Activated T-helper 2 cell treated with anti-CD3 and anti-CD28 coated beads, Interferon-gamma antibody, Interleukin-2, Interleukin-4, amounts not matched to agents 10 μg/mL and 5 μg/mL and 100 μg/mL, durations not matched to agents 14 hours and 24 hours and 36 hours (primary cell): ENCODE measurements around the gene RCAN2. TPM values are rescaled to one million over a fixed set of nuclear protein-coding genes. Genes with fewer than 3 reads are reported as not detected.

Experiments
- DNase-seq: peaks from one replicate; pipeline ENCODE4 v3.0.0; 2021; ENCODE audit warnings: low spot score
- H3K27ac Mint-ChIP-seq: one replicate; pipeline ENCODE4 v1.8.0; 2021; ENCODE audit warnings: mixed read lengths
- H3K27me3 Mint-ChIP-seq: one replicate; pipeline ENCODE4 v1.8.0; 2021; ENCODE audit warnings: low read depth, mixed read lengths
- H3K36me3 Mint-ChIP-seq: one replicate; pipeline ENCODE4 v1.8.0; 2021; ENCODE audit warnings: low read depth, mixed read lengths
- H3K4me1 Mint-ChIP-seq: one replicate; pipeline ENCODE4 v1.8.0; 2021; ENCODE audit warnings: low read depth, mixed read lengths
- H3K4me3 Mint-ChIP-seq: one replicate; pipeline ENCODE4 v1.8.0; 2021; ENCODE audit warnings: low read depth, mild to moderate bottlenecking, moderate library complexity, mixed read lengths
- H3K9me3 Mint-ChIP-seq: one replicate; pipeline ENCODE4 v1.8.0; 2021; ENCODE audit warnings: mixed read lengths
- intact Hi-C: fragments of 100-400 bp; cut with micrococcal nuclease; formaldehyde crosslinking; loops from one replicate; pipeline ENCODE4 v1.15.1; 2023
- total RNA-seq: library from RNA; stranded (reverse); gene quantifications from 2 replicates; pipeline ENCODE4 v1.2.3, GENCODE V29; 2022

RCAN2 gene
- total RNA-seq, 1 donor from 2014 or later = not detected

- no peak overlapping the region for H3K27ac Mint-ChIP-seq
- H3K4me1 Mint-ChIP-seq = peaks cover under 1% of the 10 kb centered on the region
- no peaks in the 10 kb centered on the region for H3K9me3 Mint-ChIP-seq
- H3K4me3 Mint-ChIP-seq = no peak overlapping the region
- peaks cover 21% of the 10 kb centered on the region for H3K27me3 Mint-ChIP-seq
- DNase-seq = no peak
- no peaks in the 10 kb centered on the region for H3K36me3 Mint-ChIP-seq
- intact Hi-C loops = no loop called here
Measured at GRCh38 chr6:46381579-46381978, 109.7 kb downstream of the RCAN2 start.

DNA sequence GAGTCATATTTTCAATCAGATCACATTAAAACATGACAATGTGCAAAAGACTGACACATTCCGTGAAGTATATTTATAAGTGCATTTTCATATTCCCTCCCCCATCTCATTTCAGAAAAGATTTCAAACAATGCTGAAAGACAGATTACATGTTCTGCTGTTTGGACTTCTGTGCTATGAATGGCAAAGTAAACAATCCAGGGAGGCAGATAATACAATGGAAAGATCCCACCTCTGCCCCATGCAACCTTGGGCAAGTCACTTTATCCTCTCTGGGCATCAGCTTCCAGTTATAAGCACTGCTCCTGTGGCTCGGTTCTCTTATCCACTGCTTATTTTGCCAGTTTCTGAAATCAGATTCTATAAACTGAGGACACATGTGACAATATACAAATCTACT is 110.2 kb downstream of the RCAN2 start:
- H3K9me3 Mint-ChIP-seq = no peaks in the 10 kb centered on the region
- H3K27ac Mint-ChIP-seq = no peak overlapping the region
- DNase-seq = no peak
- no peak overlapping the region for H3K4me3 Mint-ChIP-seq
- intact Hi-C loops = no loop called here
- H3K4me1 Mint-ChIP-seq = peaks cover 1% of the 10 kb centered on the region
- no peaks in the 10 kb centered on the region for H3K36me3 Mint-ChIP-seq
- peaks cover 21% of the 10 kb centered on the region for H3K27me3 Mint-ChIP-seq

- DNase-seq = no peak
- no peaks in the 10 kb centered on the region for H3K9me3 Mint-ChIP-seq
- H3K27ac Mint-ChIP-seq = no peak overlapping the region
- no peak overlapping the region for H3K4me3 Mint-ChIP-seq
- peaks cover 1% of the 10 kb centered on the region for H3K4me1 Mint-ChIP-seq
- intact Hi-C loops = no loop called here
- no peaks in the 10 kb centered on the region for H3K36me3 Mint-ChIP-seq
- peaks cover 23% of the 10 kb centered on the region for H3K27me3 Mint-ChIP-seq
Measured at GRCh38 chr6:46380152-46380807, 111.0 kb downstream of the RCAN2 start.

DNA sequence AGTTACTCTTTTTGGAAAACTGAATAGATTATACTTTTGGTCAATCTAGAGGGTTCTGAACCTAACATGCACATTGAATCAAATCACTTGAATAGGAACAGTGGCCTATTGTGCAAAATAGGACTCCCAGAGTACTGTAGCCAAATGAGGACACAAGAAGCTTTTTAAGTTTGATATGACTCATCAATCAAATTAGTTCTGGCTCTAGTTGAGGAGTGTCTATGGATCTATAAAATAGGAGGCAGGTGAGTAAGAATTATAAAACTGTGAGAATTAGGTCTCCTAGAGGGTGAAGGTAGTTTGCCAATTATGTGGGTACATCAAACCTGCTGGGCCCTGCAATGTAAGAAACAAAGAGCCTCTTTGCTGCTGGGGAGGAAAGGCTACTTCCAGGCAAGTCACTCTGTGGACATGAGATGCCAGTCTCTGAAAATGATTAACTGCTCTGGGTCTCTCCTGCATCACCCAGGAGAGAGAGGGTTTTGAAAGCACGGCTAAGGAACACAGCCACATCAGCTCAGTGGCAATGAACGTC is 112.3 kb downstream of the RCAN2 start:
- peaks cover 20% of the 10 kb centered on the region for H3K27me3 Mint-ChIP-seq
- no peaks in the 10 kb centered on the region for H3K9me3 Mint-ChIP-seq
- H3K4me1 Mint-ChIP-seq = peaks cover 1% of the 10 kb centered on the region
- H3K36me3 Mint-ChIP-seq = no peaks in the 10 kb centered on the region
- DNase-seq = no peak
- intact Hi-C loops = no loop called here
- H3K27ac Mint-ChIP-seq = no peak overlapping the region
- no peak overlapping the region for H3K4me3 Mint-ChIP-seq

GRCh38 chr6:46378161-46378881 is 112.9 kb downstream of the RCAN2 start:
- intact Hi-C loops = no loop called here
- no peak for DNase-seq
- peaks cover 1% of the 10 kb centered on the region for H3K4me1 Mint-ChIP-seq
- H3K36me3 Mint-ChIP-seq = no peaks in the 10 kb centered on the region
- H3K27me3 Mint-ChIP-seq = peaks cover 18% of the 10 kb centered on the region
- H3K27ac Mint-ChIP-seq = no peak overlapping the region
- no peak overlapping the region for H3K4me3 Mint-ChIP-seq
- H3K9me3 Mint-ChIP-seq = no peaks in the 10 kb centered on the region

- no peaks in the 10 kb centered on the region for H3K36me3 Mint-ChIP-seq
- no peak for DNase-seq
- peaks cover 15% of the 10 kb centered on the region for H3K27me3 Mint-ChIP-seq
- intact Hi-C loops = no loop called here
- no peak overlapping the region for H3K27ac Mint-ChIP-seq
- no peak overlapping the region for H3K4me3 Mint-ChIP-seq
- peaks cover 1% of the 10 kb centered on the region for H3K4me1 Mint-ChIP-seq
- H3K9me3 Mint-ChIP-seq = no peaks in the 10 kb centered on the region
Measured at GRCh38 chr6:46377209-46377608, 114.0 kb downstream of the RCAN2 start.

DNA sequence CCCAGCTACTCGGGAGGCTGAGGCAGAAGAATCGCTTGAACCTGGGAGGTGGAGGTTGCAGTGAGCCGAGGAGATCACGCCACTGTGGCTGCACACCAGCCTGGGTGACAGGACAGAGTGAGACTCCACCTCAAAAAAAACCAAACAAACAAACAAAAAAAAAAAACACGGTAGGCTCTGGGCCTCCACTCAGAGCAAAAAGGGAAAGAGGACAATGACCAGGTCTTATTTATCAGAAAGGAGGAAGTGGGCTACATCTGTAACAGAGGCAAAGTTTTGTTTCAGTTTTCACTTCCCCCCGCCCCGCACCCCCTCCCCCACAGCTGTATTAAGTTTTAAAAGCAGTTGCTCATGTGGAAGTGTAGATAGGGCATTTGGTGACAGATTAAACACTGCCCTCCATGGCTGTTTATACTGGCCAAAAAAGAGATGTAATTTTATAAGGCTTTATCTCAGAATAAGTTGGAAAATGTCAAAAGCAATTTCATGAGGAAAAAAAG is 114.6 kb downstream of the RCAN2 start:
- peaks cover 17% of the 10 kb centered on the region for H3K27me3 Mint-ChIP-seq
- no peak overlapping the region for H3K27ac Mint-ChIP-seq
- no peaks in the 10 kb centered on the region for H3K36me3 Mint-ChIP-seq
- H3K4me3 Mint-ChIP-seq = no peak overlapping the region
- intact Hi-C loops = no loop called here
- H3K9me3 Mint-ChIP-seq = no peaks in the 10 kb centered on the region
- no peak for DNase-seq
- H3K4me1 Mint-ChIP-seq = peaks cover 1% of the 10 kb centered on the region

GRCh38 chr6:46370622-46371021 is 120.6 kb downstream of the RCAN2 start:
- no peak overlapping the region for H3K4me3 Mint-ChIP-seq
- H3K9me3 Mint-ChIP-seq = no peaks in the 10 kb centered on the region
- intact Hi-C loops = no loop called here
- peaks cover 12% of the 10 kb centered on the region for H3K27me3 Mint-ChIP-seq
- H3K4me1 Mint-ChIP-seq = no peaks in the 10 kb centered on the region
- H3K36me3 Mint-ChIP-seq = no peaks in the 10 kb centered on the region
- DNase-seq = no peak
- H3K27ac Mint-ChIP-seq = no peak overlapping the region

- intact Hi-C loops = no loop called here
- Mint-ChIP-seq H3K9me3 (no peaks in the 10 kb centered on the region), H3K4me3 (no peak overlapping the region), H3K4me1 (no peaks in the 10 kb centered on the region), H3K27me3 (peaks cover 14% of the 10 kb centered on the region), H3K36me3 (no peaks in the 10 kb centered on the region), H3K27ac (no peak overlapping the region)
- DNase-seq = no peak
Measured at GRCh38 chr6:46368169-46368536, 123.1 kb downstream of the RCAN2 start.

- Mint-ChIP-seq H3K9me3 (no peaks in the 10 kb centered on the region), H3K4me1 (no peaks in the 10 kb centered on the region), H3K27me3 (peaks cover 15% of the 10 kb centered on the region), H3K36me3 (no peaks in the 10 kb centered on the region), H3K4me3 (no peak overlapping the region), H3K27ac (no peak overlapping the region)
- DNase-seq = no peak
- intact Hi-C loops = no loop called here
Measured at GRCh38 chr6:46367354-46368168, 123.7 kb downstream of the RCAN2 start.

DNA sequence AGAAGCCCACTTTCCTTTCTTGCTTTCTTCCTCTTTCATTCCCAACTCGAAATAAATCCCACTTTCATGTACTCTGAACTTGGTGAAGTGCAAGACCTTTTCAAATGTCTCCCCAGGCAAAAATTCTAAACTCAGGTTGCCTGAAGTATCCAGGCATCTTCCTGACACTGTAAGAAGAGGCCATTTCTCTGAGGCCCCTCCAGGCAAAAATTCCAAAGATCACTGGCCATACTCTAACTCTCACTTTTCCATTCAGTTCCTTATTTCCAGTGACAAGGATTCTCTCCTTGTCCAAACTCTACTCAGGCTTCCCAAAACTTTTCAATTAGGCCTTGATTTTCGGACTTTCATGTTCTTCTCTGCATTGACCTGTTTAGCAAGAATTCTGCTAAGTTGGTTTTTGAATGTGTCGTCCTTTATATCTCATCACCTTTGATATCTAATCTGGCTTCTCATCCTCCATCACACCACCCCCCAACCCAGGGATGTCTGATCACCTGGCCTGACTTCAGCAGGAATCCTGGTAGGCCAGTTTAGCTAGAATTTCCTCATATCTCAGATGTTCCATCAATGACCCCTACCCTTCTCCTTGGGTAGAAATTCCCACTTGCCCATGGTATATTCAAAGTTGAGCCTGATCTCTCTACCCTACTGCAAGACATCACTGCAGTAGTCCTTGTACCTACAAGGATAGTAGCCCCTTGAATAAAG is 124.9 kb downstream of the RCAN2 start:
- Mint-ChIP-seq H3K4me1 (no peaks in the 10 kb centered on the region), H3K27ac (no peak overlapping the region), H3K4me3 (no peak overlapping the region), H3K9me3 (no peaks in the 10 kb centered on the region), H3K36me3 (no peaks in the 10 kb centered on the region), H3K27me3 (peaks cover 12% of the 10 kb centered on the region)
- intact Hi-C loops = no loop called here
- no peak for DNase-seq

- Mint-ChIP-seq H3K27me3 (peaks cover 6% of the 10 kb centered on the region), H3K4me1 (no peaks in the 10 kb centered on the region), H3K36me3 (no peaks in the 10 kb centered on the region), H3K9me3 (no peaks in the 10 kb centered on the region), H3K27ac (no peak overlapping the region), H3K4me3 (no peak overlapping the region)
- DNase-seq = no peak
- intact Hi-C loops = no loop called here
Measured at GRCh38 chr6:46357591-46357990, 133.7 kb downstream of the RCAN2 start.
